ENCODE results near the gene C10orf120. TPM values are rescaled to one million over a fixed set of nuclear protein-coding genes. Genes with fewer than 3 reads are reported as not detected.

Gene C10orf120
- total and polyA plus RNA-seq, 2 donors (not counting 1 experiment from before 2014, with no cell fraction given): not detected

- ATAC-seq (ENCODE audit: low read depth): no peak
- H3K9ac ChIP-seq (ENCODE audit: low read length): no peak overlapping the region
- ChIA-PET CTCF (no interaction called here), POLR2A (no interaction called here)
- TF ChIP-seq EZH2 (IDR thresholded peaks at IDR 0.05; ENCODE audit: borderline replicate concordance, insufficient read depth, low read depth, low read length, poor library complexity, severe bottlenecking): no peak
- TF ChIP-seq CTCF (IDR thresholded peaks at IDR 0.05): no peak
- peaks cover 3% of the 10 kb centered on the region for H3K4me1 Mint-ChIP-seq
- WGBS (ENCODE audit: insufficient coverage): 72% methylated on average over 5 of the region's 5 CpGs
- no peaks in the 10 kb centered on the region for H4K20me1 ChIP-seq (ENCODE audit: control insufficient read depth, insufficient read depth, low read length, poor library complexity, severe bottlenecking)
- H3K4me2 ChIP-seq (replicated peaks; ENCODE audit: low read depth, low read length, poor library complexity, severe bottlenecking): no peak overlapping the region
- intact Hi-C loops (cut with micrococcal nuclease): no loop called here
- peaks cover 0 to 3% (median 0%) of the 10 kb centered on the region in 3 donors for H3K9me3 ChIP-seq (ENCODE audit: control extremely low read depth in 1 of 3, control insufficient read depth in 2 of 3, insufficient read depth in 1 of 3, low read length in 2 of 3)
- no peak overlapping the region for H3K27ac Mint-ChIP-seq
- no peaks in the 10 kb centered on the region for H3K79me2 ChIP-seq (ENCODE audit: control insufficient read depth, insufficient read depth, low read length)
- H3K4me1 ChIP-seq (ENCODE audit: control insufficient read depth in 2 of 2, insufficient read depth in 2 of 2, low read length in 2 of 2): no peaks in the 10 kb centered on the region
- H3K4me3 Mint-ChIP-seq: no peak overlapping the region
- H3K9me3 Mint-ChIP-seq (ENCODE audit: insufficient read depth): no peaks in the 10 kb centered on the region
- no peaks in the 10 kb centered on the region for H3K27me3 ChIP-seq (replicated peaks in 1 of 4; ENCODE audit: control extremely low read depth in 1 of 4, control insufficient read depth in 3 of 4, insufficient read depth in 4 of 4, low read length in 3 of 4)
- H3K4me3 ChIP-seq (ENCODE audit: control extremely low read depth in 1 of 5, extremely low read depth in 1 of 5, insufficient read depth in 1 of 5, low read depth in 2 of 5, low read length in 4 of 5): no peak overlapping the region
- H3K27me3 Mint-ChIP-seq: peaks cover 18% of the 10 kb centered on the region
- no peak overlapping the region for H3K27ac ChIP-seq (ENCODE audit: low read length in 2 of 2)
- DNase-seq: no peak
- H3K36me3 ChIP-seq (replicated peaks in 1 of 2; ENCODE audit: control extremely low read depth in 1 of 2, control insufficient read depth in 1 of 2, extremely low read depth in 1 of 2, insufficient read depth in 2 of 2, low read length in 1 of 2): no peaks in the 10 kb centered on the region
- no peak overlapping the region for H2AFZ ChIP-seq (ENCODE audit: insufficient read depth, low read depth, low read length, poor library complexity, severe bottlenecking)
These were observed 27.8 kb upstream of the C10orf120 start for GRCh38 chr10:122727426-122727825.

GRCh38 chr10:122725768-122726167 is 26.1 kb upstream of the C10orf120 start:
- WGBS (ENCODE audit: insufficient coverage): 86% methylated on average over 2 of the region's 5 CpGs
- no peaks in the 10 kb centered on the region for H3K4me1 ChIP-seq (ENCODE audit: control insufficient read depth in 2 of 2, insufficient read depth in 2 of 2, low read length in 2 of 2)
- H2AFZ ChIP-seq (ENCODE audit: insufficient read depth, low read depth, low read length, poor library complexity, severe bottlenecking): no peak overlapping the region
- H3K27me3 Mint-ChIP-seq: peaks cover 14% of the 10 kb centered on the region
- H3K9me3 ChIP-seq (ENCODE audit: control extremely low read depth in 1 of 3, control insufficient read depth in 2 of 3, insufficient read depth in 1 of 3, low read length in 2 of 3): peaks cover 0 to 3% (median 0%) of the 10 kb centered on the region in 3 donors
- H3K79me2 ChIP-seq (ENCODE audit: control insufficient read depth, insufficient read depth, low read length): no peaks in the 10 kb centered on the region
- no peaks in the 10 kb centered on the region for H4K20me1 ChIP-seq (ENCODE audit: control insufficient read depth, insufficient read depth, low read length, poor library complexity, severe bottlenecking)
- DNase-seq (no peak), ATAC-seq (ENCODE audit: low read depth) (no peak)
- H3K4me3 Mint-ChIP-seq: no peak overlapping the region
- H3K27ac Mint-ChIP-seq: no peak overlapping the region
- H3K9me3 Mint-ChIP-seq (ENCODE audit: insufficient read depth): no peaks in the 10 kb centered on the region
- TF ChIP-seq CTCF (IDR thresholded peaks at IDR 0.05): no peak
- no peak for TF ChIP-seq EZH2 (IDR thresholded peaks at IDR 0.05; ENCODE audit: borderline replicate concordance, insufficient read depth, low read depth, low read length, poor library complexity, severe bottlenecking)
- H3K27ac ChIP-seq (ENCODE audit: low read length in 2 of 2): no peak overlapping the region
- ChIA-PET POLR2A (no interaction called here), CTCF (interaction anchor here (0.7 kb wide), 1 partner anchor 321 kb away, joined by 3 read pairs; no protein-coding TSS in a partner anchor)
- H3K27me3 ChIP-seq (replicated peaks in 1 of 4; ENCODE audit: control extremely low read depth in 1 of 4, control insufficient read depth in 3 of 4, insufficient read depth in 4 of 4, low read length in 3 of 4): no peaks in the 10 kb centered on the region
- H3K36me3 ChIP-seq (replicated peaks in 1 of 2; ENCODE audit: control extremely low read depth in 1 of 2, control insufficient read depth in 1 of 2, extremely low read depth in 1 of 2, insufficient read depth in 2 of 2, low read length in 1 of 2): no peaks in the 10 kb centered on the region
- H3K4me1 Mint-ChIP-seq: peaks cover 3% of the 10 kb centered on the region
- no peak overlapping the region for H3K9ac ChIP-seq (ENCODE audit: low read length)
- intact Hi-C loops (cut with micrococcal nuclease): no loop called here
- H3K4me2 ChIP-seq (replicated peaks; ENCODE audit: low read depth, low read length, poor library complexity, severe bottlenecking): no peak overlapping the region
- H3K4me3 ChIP-seq (ENCODE audit: control extremely low read depth in 1 of 5, extremely low read depth in 1 of 5, insufficient read depth in 1 of 5, low read depth in 2 of 5, low read length in 4 of 5): no peak overlapping the region
